Measurements from ENCODE around the gene PRR7. TPM values are rescaled to one million over a fixed set of nuclear protein-coding genes. Genes with fewer than 3 reads are reported as not detected.

The PRR7 gene
- total RNA-seq, 4 donors from 2014 or later: 1.4 to 4.7 (median 4.2) TPM

- H3K4me3 ChIP-seq (replicated peaks in 1 of 3): no peak overlapping the region
- H3K9me3 ChIP-seq: no peaks in the 10 kb centered on the region
- no peak overlapping the region for H3K27ac ChIP-seq
- DNase-seq: no peak
- peaks cover 16 to 24% of the 10 kb centered on the region in 2 donors for H3K4me1 ChIP-seq
- WGBS, 2 donors: 80% methylated on average over 10 to 13 of the region's 15 CpGs
- TF ChIP-seq CTCF (IDR thresholded peaks at IDR 0.05) (no peak), POLR2A (IDR thresholded peaks at IDR 0.05) (no peak)
- H3K36me3 ChIP-seq: peaks cover 2 to 6% of the 10 kb centered on the region in 2 donors
- intact Hi-C loops (cut with DNase I): no loop called here
- H3K27me3 ChIP-seq: no peaks in the 10 kb centered on the region
These were observed 3.2 kb upstream of the PRR7 start for GRCh38 chr5:177443144-177443983.

GRCh38 chr5:177444106-177445051, 2.2 kb upstream of the PRR7 start:
- Histone ChIP-seq H3K27ac (no peak overlapping the region), H3K9me3 (no peaks in the 10 kb centered on the region), H3K27me3 (no peaks in the 10 kb centered on the region), H3K4me1 (peaks cover 16 to 24% of the 10 kb centered on the region in 2 donors), H3K36me3 (peaks cover 0 to 2% of the 10 kb centered on the region in 2 donors), H3K4me3 (replicated peaks in 1 of 3) (no peak overlapping the region)
- intact Hi-C loops (cut with DNase I): no loop called here
- no peak for DNase-seq
- WGBS, 2 donors: 55 to 71% methylated on average over 7 of the region's 7 CpGs
- no peak for TF ChIP-seq CTCF (IDR thresholded peaks at IDR 0.05)

DNA sequence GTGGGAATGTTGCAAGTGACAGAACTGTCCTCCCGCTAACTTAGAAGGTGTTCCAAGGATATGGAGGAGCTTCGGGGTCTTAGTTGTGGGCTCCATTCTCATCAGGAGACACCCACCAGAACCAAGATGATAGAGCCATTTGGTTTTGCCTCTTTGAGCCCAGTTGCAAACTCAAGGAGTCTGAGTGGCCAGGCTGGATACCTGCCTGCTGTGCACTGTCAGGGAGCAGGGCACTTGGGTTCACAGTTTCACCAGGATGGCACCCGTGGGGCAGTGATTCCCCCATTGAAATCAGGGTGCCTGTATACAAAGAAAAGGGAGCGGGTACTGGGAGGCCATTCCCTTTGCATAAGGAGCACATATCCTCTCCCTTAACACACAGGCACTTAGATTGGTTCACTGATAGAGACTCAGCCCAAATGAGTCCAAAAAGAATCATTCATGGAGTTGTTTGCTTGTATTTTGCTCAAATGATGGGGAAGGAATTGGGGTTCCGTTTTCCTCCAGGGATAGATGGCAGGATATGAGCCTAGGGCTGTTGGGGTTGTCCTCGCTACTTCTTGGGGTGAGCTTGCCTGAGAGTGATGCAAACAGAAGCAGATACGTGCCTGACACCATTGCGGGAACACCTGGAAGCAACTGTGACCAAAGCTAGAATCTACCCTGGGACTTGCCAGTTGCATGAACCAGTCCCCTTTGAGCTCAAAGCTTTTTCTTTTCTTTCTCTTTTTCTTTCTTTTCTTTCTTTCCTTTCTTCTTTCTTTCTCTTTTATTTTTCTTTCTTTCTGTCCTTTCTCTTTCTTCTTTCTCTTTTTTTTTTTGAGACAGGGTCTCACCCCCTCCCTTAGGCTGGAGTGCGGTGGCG, 1.3 kb upstream of the PRR7 start:
- intact Hi-C loops (cut with DNase I): no loop called here
- no peaks in the 10 kb centered on the region for H3K9me3 ChIP-seq
- no peaks in the 10 kb centered on the region for H3K27me3 ChIP-seq
- peaks cover 16 to 24% of the 10 kb centered on the region in 2 donors for H3K4me1 ChIP-seq
- WGBS, 2 donors: 48 to 54% methylated on average over 8 to 10 of the region's 10 CpGs
- peaks cover 0 to 2% of the 10 kb centered on the region in 2 donors for H3K36me3 ChIP-seq
- H3K27ac ChIP-seq: no peak overlapping the region
- no peak for DNase-seq
- H3K4me3 ChIP-seq (replicated peaks in 1 of 3): no peak overlapping the region
- TF ChIP-seq CTCF (IDR thresholded peaks at IDR 0.05) (no peak), POLR2A (IDR thresholded peaks at IDR 0.05) (no peak)

- DNase-seq: no peak
- TF ChIP-seq CTCF (IDR thresholded peaks at IDR 0.05): no peak
- no peak for TF ChIP-seq POLR2A (IDR thresholded peaks at IDR 0.05)
- peaks cover 16 to 24% of the 10 kb centered on the region in 2 donors for H3K4me1 ChIP-seq
- H3K9me3 ChIP-seq: no peaks in the 10 kb centered on the region
- WGBS, 2 donors: 4 to 6% methylated on average over 8 of the region's 8 CpGs
- intact Hi-C loops (cut with DNase I): no loop called here
- H3K36me3 ChIP-seq: peaks cover 0 to 2% of the 10 kb centered on the region in 2 donors
- peak overlapping the region in 1 of 3 donors; percentile 51 for H3K4me3 ChIP-seq (replicated peaks in 1 of 3)
- no peak overlapping the region for H3K27ac ChIP-seq
- H3K27me3 ChIP-seq: no peaks in the 10 kb centered on the region
These were observed 756 bp upstream of the PRR7 start for GRCh38 chr5:177445917-177446199.

Data from thyroid gland (tissue), 4 donors.